Subcutaneous abdominal adipose tissue (tissue), 5 donors: ENCODE results near the gene RRP12.

Experiments
- H3K27ac ChIP-seq: one replicate; pipeline ENCODE4 v1.7.0; 2013; ENCODE audit warnings: low read depth, mild to moderate bottlenecking, inconsistent platforms, low read length, moderate library complexity
- H3K27me3 ChIP-seq, 5 donors: one replicate each; pipeline ENCODE4 v1.7.0; 2013; ENCODE audit warnings: low read length in 5 of 5, inconsistent platforms in 1 of 5; ENCODE audit not compliant: control insufficient read depth in 5 of 5, insufficient read depth in 4 of 5
- H3K36me3 ChIP-seq, 5 donors: one replicate each; pipeline ENCODE4 v1.7.0; 2013; ENCODE audit warnings: low read length in 5 of 5; ENCODE audit not compliant: control insufficient read depth in 5 of 5, insufficient read depth in 5 of 5
- H3K4me1 ChIP-seq, 5 donors: one replicate each; pipeline ENCODE4 v1.7.0; 2013; ENCODE audit warnings: low read length in 5 of 5, mild to moderate bottlenecking in 3 of 5, moderate library complexity in 1 of 5; ENCODE audit not compliant: control insufficient read depth in 5 of 5, insufficient read depth in 5 of 5
- H3K4me3 ChIP-seq, 5 donors: one replicate each; pipeline ENCODE4 v1.7.0; 2013; ENCODE audit warnings: low read length in 5 of 5, low read depth in 1 of 5
- H3K9ac ChIP-seq, 5 donors: one replicate each; pipeline ENCODE4 v1.7.0; 2013; ENCODE audit warnings: low read length in 5 of 5, mild to moderate bottlenecking in 4 of 5, moderate library complexity in 3 of 5
- H3K9me3 ChIP-seq, 5 donors: one replicate each; pipeline ENCODE4 v1.7.0; 2013; ENCODE audit warnings: low read length in 5 of 5; ENCODE audit not compliant: control insufficient read depth in 5 of 5
- donor health status: healthy.
- donor health status: healthy.
- donor health status: healthy.
- donor health status: healthy.
- donor health status: healthy.

The RRP12 gene

GRCh38 chr10:97331153-97331703, 69.9 kb downstream of the RRP12 start:
- no peaks in the 10 kb centered on the region for H3K27me3 ChIP-seq
- H3K9me3 ChIP-seq: no peaks in the 10 kb centered on the region
- no peak overlapping the region for H3K27ac ChIP-seq
- peak overlapping the region in 1 of 5 donors; percentile 86 for H3K4me3 ChIP-seq
- H3K4me1 ChIP-seq: peaks cover 2 to 49% (median 44%) of the 10 kb centered on the region in 5 donors
- H3K9ac ChIP-seq: peak overlapping the region in 1 of 5 donors; percentile 20
- peaks cover 2 to 14% (median 9%) of the 10 kb centered on the region in 5 donors for H3K36me3 ChIP-seq

- H3K27ac ChIP-seq: no peak overlapping the region
- H3K4me3 ChIP-seq: no peak overlapping the region
These were observed 71.4 kb downstream of the RRP12 start for GRCh38 chr10:97329766-97330165.

GRCh38 chr10:97328646-97329453, 72.3 kb downstream of the RRP12 start:
- no peak overlapping the region for H3K4me3 ChIP-seq
- H3K27ac ChIP-seq: no peak overlapping the region
- H3K4me1 ChIP-seq: peaks cover 2 to 40% (median 38%) of the 10 kb centered on the region in 5 donors
- no peak overlapping the region for H3K9ac ChIP-seq
- H3K9me3 ChIP-seq: no peaks in the 10 kb centered on the region
- no peaks in the 10 kb centered on the region for H3K27me3 ChIP-seq
- peaks cover 2 to 14% (median 9%) of the 10 kb centered on the region in 5 donors for H3K36me3 ChIP-seq

More at GRCh38 chr10:97329766-97330165, 71.4 kb downstream of the RRP12 start:
- H3K36me3 ChIP-seq: peaks cover 2 to 14% (median 9%) of the 10 kb centered on the region in 5 donors
- no peaks in the 10 kb centered on the region for H3K27me3 ChIP-seq
- H3K4me1 ChIP-seq: peaks cover 2 to 41% (median 40%) of the 10 kb centered on the region in 5 donors
- no peaks in the 10 kb centered on the region for H3K9me3 ChIP-seq
- no peak overlapping the region for H3K9ac ChIP-seq

- Histone ChIP-seq H3K9ac (no peak overlapping the region), H3K4me1 (peaks cover 2 to 28% (median 26%) of the 10 kb centered on the region in 5 donors), H3K27ac (no peak overlapping the region)
These were observed 73.5 kb downstream of the RRP12 start for GRCh38 chr10:97327348-97328294.

GRCh38 chr10:97325754-97326153, 75.4 kb downstream of the RRP12 start:
- Histone ChIP-seq H3K27me3 (no peaks in the 10 kb centered on the region), H3K36me3 (peaks cover 2 to 14% (median 9%) of the 10 kb centered on the region in 5 donors), H3K4me3 (no peak overlapping the region), H3K9ac (no peak overlapping the region), H3K4me1 (peaks cover 4 to 28% (median 24%) of the 10 kb centered on the region in 5 donors), H3K9me3 (no peaks in the 10 kb centered on the region), H3K27ac (no peak overlapping the region)

More at GRCh38 chr10:97327348-97328294, 73.5 kb downstream of the RRP12 start:
- Histone ChIP-seq H3K4me3 (no peak overlapping the region), H3K36me3 (peaks cover 2 to 14% (median 9%) of the 10 kb centered on the region in 5 donors), H3K9me3 (no peaks in the 10 kb centered on the region), H3K27me3 (no peaks in the 10 kb centered on the region)

DNA sequence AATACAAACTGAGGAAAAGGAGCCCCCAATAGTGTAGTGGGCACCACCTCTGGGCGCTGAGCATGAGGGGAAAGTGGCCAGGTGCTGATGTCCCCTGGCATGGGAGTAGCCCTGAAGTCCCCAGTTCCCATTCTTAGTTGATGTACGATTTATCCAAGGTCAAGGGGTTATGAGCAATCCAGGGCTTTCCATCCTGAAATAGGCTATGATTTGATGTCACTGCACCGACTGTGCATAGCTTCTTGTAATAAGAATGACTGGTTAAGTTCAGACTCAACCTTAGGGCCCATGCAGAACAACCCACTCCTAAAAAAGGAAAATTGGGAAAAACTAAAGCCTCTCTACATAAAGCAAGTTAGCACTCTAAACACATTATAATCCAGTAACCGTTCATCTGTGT, 77.6 kb downstream of the RRP12 start:
- Histone ChIP-seq H3K9me3 (no peaks in the 10 kb centered on the region), H3K4me1 (peaks cover 4 to 30% (median 29%) of the 10 kb centered on the region in 5 donors), H3K27ac (no peak overlapping the region), H3K27me3 (no peaks in the 10 kb centered on the region), H3K36me3 (peaks cover 0 to 3% (median 1%) of the 10 kb centered on the region in 5 donors), H3K4me3 (no peak overlapping the region), H3K9ac (no peak overlapping the region)

DNA sequence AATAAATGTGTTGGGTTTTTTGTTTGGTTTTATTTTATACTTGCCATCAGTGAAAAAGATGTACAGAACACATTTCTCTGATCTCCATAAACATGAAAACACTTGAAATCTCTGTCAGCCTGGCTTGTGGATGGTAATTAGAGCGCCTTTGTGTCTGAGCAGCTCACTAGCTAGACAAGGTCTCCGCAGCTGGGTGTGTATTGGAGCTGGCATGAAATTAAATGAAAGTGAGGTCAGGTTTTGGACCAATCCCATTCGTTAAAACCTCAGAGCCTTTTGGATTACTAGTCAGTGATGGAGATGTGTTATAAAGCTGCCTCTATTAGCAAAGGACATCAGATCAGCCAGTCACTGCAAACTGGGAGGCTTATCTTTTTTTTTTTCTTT, 79.3 kb downstream of the RRP12 start:
- no peak overlapping the region for H3K27ac ChIP-seq
- no peaks in the 10 kb centered on the region for H3K9me3 ChIP-seq
- peak overlapping the region in 1 of 5 donors; percentile 65 for H3K4me3 ChIP-seq
- H3K4me1 ChIP-seq: peaks cover 4 to 34% (median 30%) of the 10 kb centered on the region in 5 donors
- no peaks in the 10 kb centered on the region for H3K36me3 ChIP-seq
- no peaks in the 10 kb centered on the region for H3K27me3 ChIP-seq
- H3K9ac ChIP-seq: peak overlapping the region in 1 of 5 donors; percentile 14

DNA sequence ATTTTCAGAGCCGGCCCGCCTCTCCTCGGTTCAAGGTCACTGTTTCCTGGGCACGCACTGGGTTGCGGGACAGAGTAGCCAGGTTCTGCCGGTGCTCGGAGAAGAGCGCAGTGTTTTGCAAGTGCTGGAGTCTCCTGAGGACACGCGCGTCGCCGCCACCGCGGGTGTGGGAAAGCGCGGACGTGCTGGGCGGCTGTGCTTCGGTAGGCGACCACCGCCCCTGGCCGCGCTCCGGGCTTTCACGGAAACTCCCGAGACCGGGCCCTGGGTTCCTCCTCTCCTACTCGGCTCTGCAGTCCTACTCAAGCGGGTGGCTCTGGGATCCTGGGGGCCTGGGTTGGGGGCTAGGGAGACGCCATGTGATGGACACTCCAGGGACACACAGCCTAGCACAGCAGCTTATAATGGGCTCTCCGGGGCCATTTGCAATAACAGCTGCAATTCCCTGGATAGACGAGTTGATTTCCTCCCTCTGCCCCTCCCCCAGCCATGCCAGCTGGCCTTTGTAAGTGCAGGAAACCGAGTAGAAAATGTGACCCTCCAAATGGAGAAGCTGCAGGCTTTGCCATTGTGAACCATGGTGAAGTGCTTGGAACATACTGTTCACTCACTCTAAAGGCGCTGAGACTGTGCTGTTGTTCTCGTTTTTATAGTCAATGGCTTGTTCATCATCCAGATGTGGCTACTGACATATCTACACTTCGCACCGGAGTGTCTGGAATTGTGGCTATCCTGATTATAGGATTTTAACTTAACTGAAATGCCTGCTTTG, 79.9 kb downstream of the RRP12 start:
- H3K27me3 ChIP-seq: no peaks in the 10 kb centered on the region
- no peaks in the 10 kb centered on the region for H3K9me3 ChIP-seq
- H3K27ac ChIP-seq: no peak overlapping the region
- H3K4me1 ChIP-seq: peaks cover 4 to 34% (median 30%) of the 10 kb centered on the region in 5 donors
- H3K36me3 ChIP-seq: no peaks in the 10 kb centered on the region
- peak overlapping the region in 1 of 5 donors; percentile 51 for H3K9ac ChIP-seq
- peak overlapping the region; percentile 65 to 88 (median 70) for H3K4me3 ChIP-seq

DNA sequence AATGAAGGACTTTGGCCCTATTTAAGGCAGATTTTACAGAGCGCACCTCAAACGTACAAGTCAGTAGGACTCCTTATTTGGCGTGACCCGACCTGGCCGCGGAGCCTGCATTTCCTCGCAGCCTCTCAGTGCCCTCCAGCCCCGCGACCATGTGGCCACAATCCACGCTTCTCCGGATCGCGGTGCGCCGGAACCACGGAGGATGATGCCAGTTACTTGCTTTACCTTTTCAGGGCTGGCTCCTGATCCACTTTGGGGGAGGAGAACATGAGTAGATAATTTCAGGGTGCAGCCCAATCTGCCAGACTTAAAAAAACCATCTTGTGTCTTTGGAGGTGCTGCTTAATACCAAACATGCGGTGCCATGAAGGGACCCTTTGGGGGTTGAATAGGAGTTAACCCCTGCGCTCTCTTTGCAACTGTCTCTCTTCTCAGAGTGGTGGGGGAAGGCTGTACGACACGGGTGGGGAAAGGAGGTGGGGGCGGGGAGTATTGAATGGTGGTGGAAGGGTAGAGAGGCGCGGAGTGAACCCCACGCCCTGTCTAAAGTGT, 80.6 kb downstream of the RRP12 start:
- Histone ChIP-seq H3K9ac (peak overlapping the region in 4 of 5 donors; percentile 51 to 72 (median 57)), H3K27ac (peak overlapping the region; percentile 16), H3K27me3 (no peaks in the 10 kb centered on the region), H3K4me3 (peak overlapping the region; percentile 65 to 88 (median 70)), H3K4me1 (peaks cover 4 to 34% (median 30%) of the 10 kb centered on the region in 5 donors), H3K9me3 (no peaks in the 10 kb centered on the region), H3K36me3 (no peaks in the 10 kb centered on the region)
